ENCODE results near the gene ARHGAP18.
"Not testable (repeated sequence)": the region's sequence is repeated elsewhere in the genome, so short reads cannot be mapped to it uniquely, and the experiment has no call there.

ARHGAP18 gene

GRCh38 chr6:129574605-129575004 is 135.4 kb downstream of the ARHGAP18 start:
- not testable (repeated sequence) for DNase-seq

GRCh38 chr6:129570929-129571328 is 139.0 kb downstream of the ARHGAP18 start:
- DNase-seq = not testable (repeated sequence)

- DNase-seq = no peak
Observed at GRCh38 chr6:129568015-129568414, 142.0 kb downstream of the ARHGAP18 start.

GRCh38 chr6:129567374-129567773 is 142.6 kb downstream of the ARHGAP18 start:
- no peak for DNase-seq

GRCh38 chr6:129565811-129566210 is 144.2 kb downstream of the ARHGAP18 start:
- DNase-seq = no peak

GRCh38 chr6:129565366-129565765 is 144.6 kb downstream of the ARHGAP18 start:
- DNase-seq = no peak

GRCh38 chr6:129558248-129558647 is 151.7 kb downstream of the ARHGAP18 start:
- DNase-seq = no peak

- no peak for DNase-seq
Observed at GRCh38 chr6:129555206-129555832, 154.7 kb downstream of the ARHGAP18 start.

- DNase-seq = no peak
Observed at GRCh38 chr6:129552413-129552812, 157.6 kb downstream of the ARHGAP18 start.

- DNase-seq = no peak
Observed at GRCh38 chr6:129551486-129551885, 158.5 kb downstream of the ARHGAP18 start.

GRCh38 chr6:129546702-129547101 is 163.3 kb downstream of the ARHGAP18 start:
- DNase-seq = no peak

- no peak for DNase-seq
Observed at GRCh38 chr6:129544892-129545612, 164.9 kb downstream of the ARHGAP18 start.

GRCh38 chr6:129543981-129544380 is 166.0 kb downstream of the ARHGAP18 start:
- no peak for DNase-seq

GRCh38 chr6:129542705-129543104 is 167.3 kb downstream of the ARHGAP18 start:
- no peak for DNase-seq

- no peak for DNase-seq
Observed at GRCh38 chr6:129539032-129539431, 170.9 kb downstream of the ARHGAP18 start.

- DNase-seq = no peak
Observed at GRCh38 chr6:129536271-129536670, 173.7 kb downstream of the ARHGAP18 start.

GRCh38 chr6:129534926-129535325 is 175.1 kb downstream of the ARHGAP18 start:
- no peak for DNase-seq

Measured in NCI-H1436 treated with DMSO at 0.1 percent for 48 hours (cell line).